Caki2 (cell line): ENCODE measurements around the gene SEZ6L2. TPM values are rescaled to one million over a fixed set of nuclear protein-coding genes. Genes with fewer than 3 reads are reported as not detected.
"Not testable (repeated sequence)": the region's sequence is repeated elsewhere in the genome, so short reads cannot be mapped to it uniquely, and the experiment has no call there.

Experiments used
- DNase-seq: peaks from one replicate; pipeline ENCODE4 v3.0.0-alpha.2; 2015; ENCODE audit warnings: low read depth
- in situ Hi-C: cut with HindIII; loops from 2 replicates; pipeline ENCODE4 v1.10.0; 2016; ENCODE audit warnings: low sequenced_read_pairs, low pct_unique_long_range_greater_than_20kb, mixed read lengths
- total RNA-seq: library from RNA; depleted of rRNA; stranded (reverse); fragments of >200 nt; shearing (Covaris generic); gene quantifications from 2 replicates; pipeline ENCODE4 v1.2.3, GENCODE V29; 2014; ENCODE audit warnings: low replicate concordance; rRNA removed

SEZ6L2 gene
- total RNA-seq, 1 experiment from 2014 or later: 50.1 TPM

- no peak for DNase-seq
- in situ Hi-C loops: no loop called here
These were observed 59.1 kb downstream of the SEZ6L2 start for GRCh38 chr16:29840240-29840639.

DNA sequence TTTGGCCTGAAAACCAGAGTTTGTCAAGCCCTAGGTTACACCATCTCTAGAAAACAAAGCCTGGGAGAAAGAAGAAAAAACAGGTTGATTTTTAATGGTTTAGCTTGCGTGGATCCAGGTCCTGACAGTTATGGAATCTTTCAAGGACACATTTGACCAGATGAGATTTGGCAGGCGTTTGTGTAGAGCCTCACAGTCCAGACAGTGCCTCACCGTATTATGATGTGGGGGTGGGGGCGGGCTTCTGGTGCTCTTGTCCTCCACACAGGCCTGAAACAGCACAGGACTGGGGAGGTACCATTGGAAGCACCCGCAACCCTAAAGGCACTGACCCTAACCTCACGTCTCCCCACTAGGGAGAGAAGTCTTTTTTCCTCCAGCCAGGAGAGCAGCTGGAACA is 59.5 kb downstream of the SEZ6L2 start:
- no peak for DNase-seq
- in situ Hi-C loops: no loop called here

DNA sequence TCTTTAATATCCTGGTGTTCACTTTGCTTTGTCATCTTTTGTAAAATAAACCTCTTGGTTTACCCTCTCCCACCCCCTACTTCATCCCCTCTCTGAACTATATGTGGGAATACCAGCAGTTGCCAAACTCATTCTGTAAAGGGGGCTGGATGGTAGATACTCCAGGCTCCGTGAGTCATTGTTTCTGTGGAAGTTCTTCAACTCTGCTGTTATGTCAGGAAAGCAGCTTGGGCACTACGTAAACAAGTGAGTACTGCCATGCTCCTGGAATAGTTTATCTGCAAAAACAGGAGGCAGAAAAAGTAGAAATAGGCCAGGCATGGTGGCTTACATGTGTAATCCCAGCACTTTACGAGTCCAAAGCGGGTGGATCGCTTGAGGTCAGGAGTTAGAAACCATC is 61.5 kb downstream of the SEZ6L2 start:
- in situ Hi-C loops: no loop called here
- no peak for DNase-seq

DNA sequence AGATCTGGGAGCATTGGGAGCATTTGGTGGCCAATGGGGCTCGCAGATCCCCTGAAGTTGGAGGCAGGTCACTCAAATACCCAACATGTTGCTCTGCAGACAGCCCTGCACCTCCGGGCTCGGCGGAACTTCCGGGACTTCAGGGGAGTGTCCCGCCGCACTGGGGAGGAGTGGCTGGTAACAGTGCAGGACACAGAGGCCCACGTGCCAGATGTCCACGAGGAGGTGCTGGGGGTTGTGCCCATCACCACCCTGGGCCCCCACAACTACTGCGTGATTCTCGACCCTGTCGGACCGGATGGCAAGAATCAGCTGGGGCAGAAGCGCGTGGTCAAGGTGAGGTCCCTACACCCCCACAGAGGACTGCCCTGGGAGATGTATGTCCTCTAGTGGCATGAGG is 62.7 kb downstream of the SEZ6L2 start:
- in situ Hi-C loops: no loop called here
- no peak for DNase-seq

GRCh38 chr16:29835926-29836325 is 63.4 kb downstream of the SEZ6L2 start:
- DNase-seq: peak; percentile 71
- in situ Hi-C loops: no loop called here

DNA sequence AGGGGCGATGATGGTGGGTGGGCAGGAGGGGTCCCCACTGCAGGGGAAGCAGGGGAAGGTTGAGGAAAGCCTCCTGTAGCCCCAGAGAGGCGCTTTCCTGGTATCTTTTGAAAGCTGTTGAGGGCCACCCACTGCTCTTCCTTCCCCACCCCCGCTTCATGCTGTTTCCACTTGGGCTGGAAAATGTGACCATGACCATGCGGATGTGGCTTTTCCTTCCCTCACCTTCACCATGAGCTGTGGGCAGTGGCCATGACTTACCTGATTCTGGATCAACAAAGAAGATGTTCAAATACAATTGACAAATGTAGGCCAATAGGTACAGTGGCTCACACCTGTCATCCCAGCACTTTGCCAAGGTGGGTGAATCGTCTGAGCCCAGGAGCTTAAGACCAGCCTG is 65.3 kb downstream of the SEZ6L2 start:
- DNase-seq: no peak
- in situ Hi-C loops: no loop called here

- DNase-seq, in situ Hi-C loops: not testable (repeated sequence)
These were observed 66.1 kb downstream of the SEZ6L2 start for GRCh38 chr16:29833219-29833618.

- no peak for DNase-seq
- in situ Hi-C loops: no loop called here
These were observed 67.9 kb downstream of the SEZ6L2 start for GRCh38 chr16:29831490-29831889.

DNA sequence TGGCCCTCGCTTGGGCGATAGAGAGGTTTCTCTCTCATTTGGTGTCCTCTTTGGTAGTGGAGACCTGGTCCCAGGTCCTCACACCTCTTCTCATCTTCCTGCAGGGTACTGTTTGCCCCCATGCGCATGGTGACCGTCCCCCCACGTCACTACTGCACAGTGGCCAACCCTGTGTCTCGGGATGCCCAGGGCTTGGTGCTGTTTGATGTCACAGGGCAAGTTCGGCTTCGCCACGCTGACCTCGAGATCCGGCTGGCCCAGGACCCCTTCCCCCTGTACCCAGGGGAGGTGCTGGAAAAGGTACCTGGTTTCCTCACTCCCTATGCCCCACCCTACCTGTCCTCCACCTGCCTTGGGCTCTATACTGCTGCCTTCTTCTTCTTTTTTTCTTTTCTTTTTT is 68.6 kb downstream of the SEZ6L2 start:
- in situ Hi-C loops: no loop called here

GRCh38 chr16:29826342-29826695 is 73.0 kb downstream of the SEZ6L2 start:
- in situ Hi-C loops: no loop called here
- DNase-seq: no peak

More for the DNA sequence above, 68.6 kb downstream of the SEZ6L2 start:
- DNase-seq: no peak

- in situ Hi-C loops: no loop called here
- DNase-seq: peak; percentile 70
These were observed 74.0 kb downstream of the SEZ6L2 start for GRCh38 chr16:29825145-29826044.

- in situ Hi-C loops: no loop called here
- DNase-seq: peak; percentile 79
These were observed 74.7 kb downstream of the SEZ6L2 start for GRCh38 chr16:29824589-29825144.

- peak; percentile 74 for DNase-seq
- in situ Hi-C loops: no loop called here
These were observed 77.7 kb downstream of the SEZ6L2 start for GRCh38 chr16:29821643-29822115.

Other genes with a start within 250 kb of the SEZ6L2 start
- not detected in 2 replicates for gene SPN, start 236.3 kb downstream of the SEZ6L2 start, total RNA-seq
- gene QPRT, start 220.4 kb downstream of the SEZ6L2 start, total RNA-seq: 57.5 and 101 TPM in 2 replicates
- gene C16orf54, start 153.6 kb downstream of the SEZ6L2 start, total RNA-seq: not detected in 2 replicates
- gene ZG16, start 121.3 kb downstream of the SEZ6L2 start, total RNA-seq: not detected in 2 replicates
- 168 and 188 TPM in 2 replicates for gene KIF22, start 108.8 kb downstream of the SEZ6L2 start, total RNA-seq
- 339 and 403 TPM in 2 replicates for gene MAZ, start 93.0 kb downstream of the SEZ6L2 start, total RNA-seq
- gene PRRT2, start 87.4 kb downstream of the SEZ6L2 start, total RNA-seq: not detected in 2 replicates
- 117 and 122 TPM in 2 replicates for gene PAGR1, start 83.4 kb downstream of the SEZ6L2 start, total RNA-seq
- 282 and 291 TPM in 2 replicates for gene MVP, start 79.1 kb downstream of the SEZ6L2 start, total RNA-seq
- 92.6 and 130 TPM in 2 replicates for gene CDIPT, start 36.3 kb downstream of the SEZ6L2 start, total RNA-seq
- gene ASPHD1, start 938 bp upstream of the SEZ6L2 start, total RNA-seq: 53.6 and 71.5 TPM in 2 replicates
- 9.8 and 29.1 TPM in 2 replicates for gene KCTD13, start 26.7 kb upstream of the SEZ6L2 start, total RNA-seq
- gene TMEM219, start 62.5 kb upstream of the SEZ6L2 start, total RNA-seq: 129 and 252 TPM in 2 replicates
- 57.0 and 75.8 TPM in 2 replicates for gene TAOK2, start 74.3 kb upstream of the SEZ6L2 start, total RNA-seq
- 8.2 and 21.6 TPM in 2 replicates for gene HIRIP3, start 96.1 kb upstream of the SEZ6L2 start, total RNA-seq
- gene INO80E, start 96.7 kb upstream of the SEZ6L2 start, total RNA-seq: 131 and 229 TPM in 2 replicates
- 1.2 and 1.7 TPM in 2 replicates for gene DOC2A, start 111.5 kb upstream of the SEZ6L2 start, total RNA-seq
- gene C16orf92, start 123.6 kb upstream of the SEZ6L2 start, total RNA-seq: not detected in 2 replicates
- gene TLCD3B, start 131.7 kb upstream of the SEZ6L2 start, total RNA-seq: 1.4 and 3.4 TPM in 2 replicates
- gene ALDOA, start 166.2 kb upstream of the SEZ6L2 start, total RNA-seq: 1,849 and 1,917 TPM in 2 replicates
- 228 and 297 TPM in 2 replicates for gene PPP4C, start 176.4 kb upstream of the SEZ6L2 start, total RNA-seq
- gene TBX6, start 192.4 kb upstream of the SEZ6L2 start, total RNA-seq: 0.24 TPM in 1 of 2 replicates, not detected in the other
- gene YPEL3, start 196.7 kb upstream of the SEZ6L2 start, total RNA-seq: 6.3 and 10.5 TPM in 2 replicates
- gene GDPD3, start 214.0 kb upstream of the SEZ6L2 start, total RNA-seq: not detected in 2 replicates
- 36.2 and 81.1 TPM in 2 replicates for gene MAPK3, start 223.7 kb upstream of the SEZ6L2 start, total RNA-seq